Gastrocnemius medialis (tissue), 4 donors: ENCODE data around the gene PTPRN2.

ENCODE experiments used
- CTCF ChIP-seq, 5 experiments: fragments of 450-650 bp in 3 of 5; fragments of 200-600 bp in 2 of 5; sonication (generic) in 2 of 5; IDR thresholded peaks in 4 of 5; conservative IDR thresholded peaks in 1 of 5; 1 replicate in 4 of 5; 2 replicates in 1 of 5; pipeline ENCODE4 v1.5.1; 2016 to 2019; ENCODE audit warnings: antibody characterized with exemption in 5 of 5, mild to moderate bottlenecking in 3 of 5, moderate library complexity in 3 of 5
- POLR2A ChIP-seq, 2 donors: fragments of 450-650 bp; IDR thresholded peaks; one replicate each; pipeline ENCODE4 v1.6.1; 2017; ENCODE audit warnings: antibody characterized with exemption in 2 of 2, mild to moderate bottlenecking in 2 of 2, moderate library complexity in 2 of 2

GRCh38 chr7:157580324-157580723, 1007.3 kb downstream of the PTPRN2 start:
- no peak for TF ChIP-seq CTCF (IDR thresholded peaks at IDR 0.05 in 4 of 5, conservative IDR thresholded peaks at IDR 0.05 in 1 of 5)
- TF ChIP-seq POLR2A (IDR thresholded peaks at IDR 0.05): no peak
